GM19372 (cell line): ENCODE data around the gene ECHDC3.

Experiments used
- ATAC-seq: cut with Tn5 transposase; IDR thresholded peaks from one replicate; pipeline ENCODE4 v1.9.1; 2021; ENCODE audit warnings: mild to moderate bottlenecking, low read depth, moderate library complexity; ENCODE audit not compliant: unreplicated experiment

The ECHDC3 gene

GRCh38 chr10:11775412-11775811 lies 33.2 kb downstream of the ECHDC3 start:
- no peak for ATAC-seq

DNA sequence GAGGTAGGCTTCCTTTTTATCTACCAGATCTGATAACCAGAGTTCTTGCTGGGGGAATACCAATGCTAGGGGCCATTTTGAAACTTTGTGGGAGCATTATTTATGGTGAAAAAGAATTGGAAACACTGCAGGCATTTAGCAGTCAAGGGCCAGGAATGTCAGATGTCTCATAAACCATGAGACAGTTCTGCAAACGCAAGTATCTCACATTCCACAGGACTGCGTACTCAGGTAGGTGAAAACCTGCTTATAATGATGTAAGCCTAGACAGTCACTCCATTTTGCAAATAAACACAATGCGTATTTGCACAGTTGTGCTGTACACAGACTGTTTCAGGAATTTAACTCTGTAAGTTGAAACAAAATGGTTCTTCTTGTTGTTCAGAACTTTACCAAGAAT lies 33.9 kb downstream of the ECHDC3 start:
- no peak for ATAC-seq

- no peak for ATAC-seq
These were observed 38.9 kb downstream of the ECHDC3 start for GRCh38 chr10:11781114-11781513.

DNA sequence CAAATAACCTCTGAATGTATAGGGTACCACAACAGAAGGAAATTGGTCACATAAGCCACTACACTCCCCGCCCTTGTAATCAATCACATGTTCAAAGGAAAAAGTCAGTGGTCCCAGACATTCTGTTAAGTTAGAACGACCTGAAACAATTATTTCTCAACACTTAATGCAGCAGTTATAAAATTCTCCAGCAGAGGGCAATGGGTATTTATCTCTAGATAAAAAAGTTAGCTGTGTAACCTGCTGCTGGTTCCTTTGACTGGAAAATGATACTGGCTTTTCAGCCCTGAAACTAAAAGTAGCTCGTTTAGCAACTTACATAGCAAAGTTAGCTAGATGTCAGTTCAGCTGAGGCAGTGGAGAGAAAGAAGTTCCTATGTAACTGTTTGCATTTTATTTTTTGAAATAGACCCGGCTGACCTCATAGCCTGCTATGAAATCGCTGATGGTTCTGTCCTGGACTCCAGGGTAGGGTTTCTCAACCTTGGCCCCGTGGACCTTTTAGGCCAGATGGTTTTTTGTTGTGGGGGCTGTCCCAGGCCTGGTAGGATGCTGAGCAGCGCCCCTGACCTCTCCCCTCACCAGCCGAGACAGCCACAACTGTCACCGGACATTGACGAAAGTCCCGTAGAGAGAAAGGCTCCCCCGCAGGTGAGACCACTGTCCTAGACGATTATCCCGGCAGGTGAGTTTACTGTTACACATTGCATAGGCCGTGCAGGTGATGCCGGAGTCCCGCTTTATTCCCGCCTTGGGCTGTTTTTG lies 40.8 kb downstream of the ECHDC3 start:
- no peak for ATAC-seq

DNA sequence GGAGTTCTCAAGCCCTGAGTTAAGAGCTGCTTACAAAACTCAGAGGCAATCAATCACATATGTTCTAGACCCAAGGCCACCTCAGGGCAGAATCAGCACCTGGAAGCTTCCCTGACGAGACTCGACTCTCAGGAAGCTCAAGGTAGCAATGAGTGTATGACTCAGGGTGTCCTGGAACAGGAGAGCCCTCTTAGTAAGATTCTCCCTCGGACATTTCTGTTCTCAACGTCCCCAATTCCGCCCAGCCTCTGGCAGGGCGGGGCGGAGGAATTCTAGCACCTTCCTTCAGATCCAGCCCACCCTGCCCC lies 41.3 kb downstream of the ECHDC3 start:
- no peak for ATAC-seq

DNA sequence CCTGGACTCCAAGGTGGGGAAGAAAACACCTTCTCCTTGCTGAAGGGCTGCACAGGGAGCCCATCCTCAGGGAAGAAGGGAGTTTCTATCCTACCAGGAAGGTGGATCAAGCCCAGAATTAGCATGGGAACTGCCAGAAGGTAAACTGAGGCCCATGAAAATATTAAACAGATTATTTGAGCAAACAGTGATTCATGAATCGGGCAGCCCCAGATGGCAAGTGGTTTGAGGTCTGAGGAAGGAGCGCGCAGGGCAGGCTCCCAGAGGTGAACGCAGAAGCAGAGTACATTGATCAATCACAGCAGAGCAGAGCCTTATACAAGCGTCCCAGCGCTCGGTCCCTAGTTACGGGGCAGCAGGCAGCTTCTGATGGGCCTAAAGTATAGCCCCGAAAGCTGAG lies 45.2 kb downstream of the ECHDC3 start:
- no peak for ATAC-seq

DNA sequence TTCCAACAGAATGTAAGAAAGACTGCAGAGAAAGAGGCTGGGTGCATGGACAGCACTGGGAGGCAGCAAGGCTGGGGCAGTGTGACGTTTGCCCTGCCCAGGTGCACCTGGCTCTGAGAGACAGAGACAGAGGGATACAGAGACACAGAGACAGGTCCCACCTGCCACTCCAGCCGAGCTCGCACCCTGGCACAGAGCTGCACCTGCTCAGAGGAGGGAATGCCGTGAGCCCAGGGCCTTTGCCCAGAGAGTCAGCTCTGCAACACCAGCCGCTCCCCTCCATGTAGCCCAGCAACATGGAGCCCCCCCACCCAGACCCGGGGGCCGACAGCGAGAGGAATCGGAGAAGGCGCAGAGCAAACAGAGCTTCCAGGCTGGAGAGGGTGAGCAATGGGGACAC lies 45.7 kb downstream of the ECHDC3 start:
- no peak for ATAC-seq

GRCh38 chr10:11789306-11789705 lies 47.1 kb downstream of the ECHDC3 start:
- no peak for ATAC-seq

DNA sequence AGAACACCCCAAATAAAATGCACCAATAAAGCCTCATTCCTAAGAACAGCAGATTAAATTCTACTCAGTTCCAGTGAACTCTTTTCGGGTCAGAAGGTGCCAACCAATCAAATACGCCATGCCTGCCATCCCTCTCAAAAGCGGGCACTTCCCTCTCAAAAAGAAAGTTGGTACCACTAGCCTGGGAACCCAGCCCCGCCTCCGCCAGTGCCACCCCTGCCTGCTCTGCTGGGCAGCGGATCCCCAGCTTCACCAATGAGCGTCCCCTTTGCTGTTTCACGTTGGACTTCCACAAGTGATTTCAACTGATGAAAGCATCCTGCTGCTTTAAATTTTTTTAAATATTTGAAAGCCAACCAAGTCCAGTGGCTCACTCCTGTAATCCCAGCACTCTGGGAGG lies 47.8 kb downstream of the ECHDC3 start:
- ATAC-seq, result no peak

GRCh38 chr10:11793762-11794479 lies 51.7 kb downstream of the ECHDC3 start:
- ATAC-seq, result no peak

DNA sequence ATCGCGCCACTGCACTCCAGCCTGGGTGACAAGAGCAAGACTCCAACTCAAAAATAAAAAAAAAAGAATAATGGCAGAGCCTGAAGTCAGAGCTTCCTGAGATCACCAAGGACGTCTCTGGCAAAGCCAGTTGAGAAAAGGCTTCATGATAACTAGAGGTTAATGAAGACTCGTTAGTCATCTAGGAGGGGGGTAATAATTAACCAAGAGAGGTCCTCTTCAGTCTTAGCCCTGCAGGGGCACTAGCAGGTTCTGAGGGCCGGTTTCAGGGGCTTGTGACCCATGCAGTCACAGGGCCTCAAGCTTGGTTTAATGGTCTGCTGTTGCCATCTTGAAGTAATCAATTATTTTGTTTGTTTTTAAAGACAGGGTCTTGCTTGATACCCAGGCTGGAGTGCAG lies 52.4 kb downstream of the ECHDC3 start:
- ATAC-seq, result no peak

- ATAC-seq, result no peak
These were observed 53.1 kb downstream of the ECHDC3 start for GRCh38 chr10:11795101-11795920.

DNA sequence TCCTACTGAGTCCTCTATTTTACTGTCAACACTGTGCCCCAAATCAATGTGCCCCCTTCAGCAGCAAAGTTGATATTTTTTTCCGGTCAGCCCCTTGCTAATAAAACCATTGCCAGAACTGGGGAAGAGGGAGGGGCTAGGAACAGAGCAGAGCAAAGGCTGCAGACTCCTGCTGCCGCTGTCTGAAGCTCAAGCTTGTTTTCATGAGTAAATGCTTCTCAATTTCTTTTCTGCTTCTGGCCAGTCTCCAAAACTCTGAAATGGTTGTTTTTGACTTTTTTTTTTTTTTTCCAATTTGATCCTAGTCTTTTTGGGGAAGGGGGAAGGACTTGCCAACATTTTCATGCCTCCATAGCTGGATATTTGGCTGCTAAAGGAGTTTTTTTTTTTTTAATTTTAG lies 54.3 kb downstream of the ECHDC3 start:
- no peak for ATAC-seq

DNA sequence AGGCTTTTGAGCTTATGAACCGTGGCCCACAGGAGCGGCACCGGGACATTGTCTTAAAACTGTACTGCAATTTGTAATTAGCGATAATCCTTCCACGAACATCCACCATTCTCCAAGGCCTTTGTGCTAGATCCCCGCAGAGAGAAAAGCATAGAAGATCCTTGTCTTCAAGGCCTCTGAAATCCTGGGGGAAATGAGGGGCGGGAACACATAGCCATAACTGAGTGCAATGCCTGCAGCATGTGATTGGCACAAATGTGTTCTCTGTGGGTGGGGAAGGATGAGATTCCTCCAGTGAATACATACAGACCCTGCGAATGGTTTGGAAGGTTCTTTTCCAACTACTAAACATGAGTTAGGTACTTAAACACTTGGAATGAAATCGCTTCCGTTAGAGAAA lies 55.1 kb downstream of the ECHDC3 start:
- ATAC-seq, result no peak

DNA sequence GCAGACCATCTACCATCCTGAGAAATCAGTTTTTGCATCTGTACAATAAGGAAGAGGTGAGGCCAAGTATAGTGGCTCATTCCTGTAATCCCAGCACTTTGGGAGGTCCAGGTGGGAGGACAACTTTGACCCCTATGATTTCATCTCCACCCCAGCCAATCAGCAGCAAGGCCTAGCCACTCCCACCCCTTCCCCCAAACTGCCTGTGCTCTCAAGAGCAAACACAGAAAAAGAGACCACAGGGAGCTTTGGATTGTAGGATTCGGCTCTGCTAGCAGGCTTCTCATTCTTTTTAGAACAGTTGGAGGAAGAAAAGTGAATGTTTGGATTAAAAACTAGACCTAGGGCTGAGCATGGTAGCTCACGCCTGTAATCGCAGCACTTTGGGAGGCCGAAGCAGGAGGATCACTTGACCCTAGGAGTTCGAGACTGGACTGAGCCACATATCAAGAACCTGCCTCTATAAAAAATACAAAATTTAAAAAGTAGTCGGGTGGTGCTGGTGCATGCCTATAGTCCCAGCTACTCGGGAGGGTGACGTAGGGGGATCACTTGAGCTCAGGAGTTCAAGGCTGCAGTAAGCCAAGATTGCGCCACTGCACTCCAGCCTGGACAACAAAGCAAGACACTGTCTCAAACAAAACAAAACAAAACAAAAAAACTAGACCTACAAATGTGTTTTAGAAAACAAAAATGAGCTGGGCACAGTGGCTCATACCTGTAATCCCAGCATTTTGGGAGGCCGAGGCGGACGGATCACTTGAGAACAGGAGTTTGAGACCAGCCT lies 55.9 kb downstream of the ECHDC3 start:
- no peak for ATAC-seq

GRCh38 chr10:11798845-11799735 lies 56.9 kb downstream of the ECHDC3 start:
- no peak for ATAC-seq

- ATAC-seq, result no peak
These were observed 57.5 kb downstream of the ECHDC3 start for GRCh38 chr10:11799736-11800080.

DNA sequence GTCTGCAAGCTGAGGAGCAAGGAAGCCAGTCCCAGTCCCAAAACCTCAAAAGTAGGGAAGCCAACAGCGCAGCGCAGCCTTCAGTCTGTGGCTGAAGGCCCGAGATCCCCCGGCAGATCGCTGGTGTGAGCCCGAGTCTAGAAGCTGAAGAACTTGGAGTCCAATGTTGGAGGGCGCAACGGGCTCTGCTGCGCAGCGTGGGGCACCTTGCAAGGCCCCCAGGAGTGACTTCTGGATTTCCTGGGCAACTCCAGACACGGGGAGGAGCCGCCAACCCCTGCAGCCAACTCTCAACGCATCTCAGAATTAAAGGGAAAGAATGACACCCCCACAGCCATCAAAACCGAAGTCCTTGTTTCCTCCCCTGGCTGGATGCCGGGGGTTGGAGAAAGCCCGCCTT lies 62.2 kb downstream of the ECHDC3 start:
- no peak for ATAC-seq

GRCh38 chr10:11805792-11806191 lies 63.6 kb downstream of the ECHDC3 start:
- ATAC-seq, result no peak

- no peak for ATAC-seq
These were observed 64.5 kb downstream of the ECHDC3 start for GRCh38 chr10:11806706-11807105.
